H1 (cell line): Measurements from ENCODE around the gene HNRNPA3. TPM values are rescaled to one million over a fixed set of nuclear protein-coding genes. Genes with fewer than 3 reads are reported as not detected.

Source experiments
- BACH1 ChIP-seq: IDR thresholded peaks from 2 replicates; pipeline ENCODE4 v1.6.1; 2012; ENCODE audit warnings: low read length, improper control_type of control experiment
- CHD1 ChIP-seq: IDR thresholded peaks from 2 replicates; pipeline ENCODE4 v1.6.1; 2012; ENCODE audit warnings: low read depth, low read length, improper control_type of control experiment
- EP300 ChIP-seq, 2 experiments: IDR thresholded peaks; 1 replicate in 1 of 2; 2 replicates in 1 of 2; pipeline ENCODE4 v1.6.1; 2011 to 2012; ENCODE audit warnings: low read depth in 2 of 2, low read length in 2 of 2, mild to moderate bottlenecking in 2 of 2, borderline replicate concordance in 1 of 2, inconsistent platforms in 1 of 2, moderate library complexity in 1 of 2
- RXRA ChIP-seq: IDR thresholded peaks from 2 replicates; pipeline ENCODE4 v1.6.1; 2011; ENCODE audit warnings: low read depth, mild to moderate bottlenecking, low read length, moderate library complexity; ENCODE audit not compliant: insufficient read depth
- SAP30 ChIP-seq: fragments of 300-600 bp; sonication (generic); IDR thresholded peaks from 2 replicates; pipeline ENCODE4 v1.7.1; 2012; ENCODE audit warnings: low read length, moderate library complexity, mild to moderate bottlenecking, inconsistent platforms; ENCODE audit not compliant: insufficient read depth, insufficient replicate concordance
- SIX5 ChIP-seq: IDR thresholded peaks from 2 replicates; pipeline ENCODE4 v1.6.1; 2011; ENCODE audit warnings: mild to moderate bottlenecking, low read depth, low read length
- SP4 ChIP-seq: IDR thresholded peaks from 2 replicates; pipeline ENCODE4 v1.6.1; 2012; ENCODE audit warnings: low read length, inconsistent platforms
- polyA plus RNA-seq, 7 experiments: library from polyadenylated mRNA; depleted of rRNA in 3 of 7; stranded (reverse) in 5 of 7; unstranded in 2 of 7; fragments of >200 nt in 5 of 7; fragments of 200-250 nt in 2 of 7; gene quantifications; 1 replicate in 5 of 7; 2 replicates in 1 of 7; 4 replicates in 1 of 7; pipeline versions ENCODE4 v1.2.1 to v1.2.3, GENCODE V29; 2011 to 2013; ENCODE audit warnings: missing spikeins in 2 of 7, mixed read lengths in 2 of 7
- total RNA-seq: library from RNA; stranded (reverse); fragmentation: NEBNext Ultra II Directional; extraction: Animal tissue kit (Norgen Biotek cat#: 25700); gene quantifications from 2 replicates; pipeline ENCODE4 v1.2.1, GENCODE V29; 2021
- TF ChIP-seq, protein P1 (sequence below): fragments of 300-600 bp; sonication (generic); IDR thresholded peaks from 2 replicates; pipeline ENCODE4 v1.7.1; 2012; ENCODE audit warnings: low read length, moderate library complexity, mild to moderate bottlenecking, inconsistent platforms; ENCODE audit not compliant: insufficient replicate concordance
- TF ChIP-seq, protein P2 (sequence below): IDR thresholded peaks from 2 replicates; pipeline ENCODE4 v1.6.1; 2011; ENCODE audit warnings: low read length, improper control_type of control experiment
- TF ChIP-seq, protein P3 (sequence below): IDR thresholded peaks from 2 replicates; pipeline ENCODE4 v1.6.1; 2011; ENCODE audit warnings: low read depth, mild to moderate bottlenecking, low read length; ENCODE audit not compliant: insufficient read depth

Gene HNRNPA3
- total and polyA plus RNA-seq, 2 of the 8 experiments (the other 6 are each of a cell fraction or from before 2014, with no cell fraction given) = 66.1 to 408 TPM

DNA sequence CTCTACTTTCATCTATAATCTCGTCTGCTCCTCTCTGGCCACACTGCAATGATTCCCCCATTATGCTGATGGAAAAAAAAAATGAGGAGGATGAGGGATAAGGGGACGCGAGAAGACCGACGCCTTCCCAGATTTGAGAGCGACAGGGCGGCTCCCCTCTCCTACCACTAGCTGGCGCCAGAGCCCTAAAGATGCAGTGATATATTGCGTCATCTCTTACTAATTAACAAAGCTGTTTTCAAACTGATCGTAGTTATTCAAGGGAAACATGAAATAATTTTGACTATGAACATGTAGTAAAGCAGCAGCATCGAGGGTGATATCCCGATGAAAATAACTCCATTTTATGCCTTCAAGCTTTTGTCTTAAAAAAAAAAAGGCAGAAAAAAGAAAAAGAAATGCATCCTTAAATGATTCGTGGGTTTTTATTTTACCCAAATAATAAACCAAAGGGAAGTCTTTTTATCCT lies 48.0 kb upstream of the HNRNPA3 start (continued):
- TF ChIP-seq, protein P1, sequence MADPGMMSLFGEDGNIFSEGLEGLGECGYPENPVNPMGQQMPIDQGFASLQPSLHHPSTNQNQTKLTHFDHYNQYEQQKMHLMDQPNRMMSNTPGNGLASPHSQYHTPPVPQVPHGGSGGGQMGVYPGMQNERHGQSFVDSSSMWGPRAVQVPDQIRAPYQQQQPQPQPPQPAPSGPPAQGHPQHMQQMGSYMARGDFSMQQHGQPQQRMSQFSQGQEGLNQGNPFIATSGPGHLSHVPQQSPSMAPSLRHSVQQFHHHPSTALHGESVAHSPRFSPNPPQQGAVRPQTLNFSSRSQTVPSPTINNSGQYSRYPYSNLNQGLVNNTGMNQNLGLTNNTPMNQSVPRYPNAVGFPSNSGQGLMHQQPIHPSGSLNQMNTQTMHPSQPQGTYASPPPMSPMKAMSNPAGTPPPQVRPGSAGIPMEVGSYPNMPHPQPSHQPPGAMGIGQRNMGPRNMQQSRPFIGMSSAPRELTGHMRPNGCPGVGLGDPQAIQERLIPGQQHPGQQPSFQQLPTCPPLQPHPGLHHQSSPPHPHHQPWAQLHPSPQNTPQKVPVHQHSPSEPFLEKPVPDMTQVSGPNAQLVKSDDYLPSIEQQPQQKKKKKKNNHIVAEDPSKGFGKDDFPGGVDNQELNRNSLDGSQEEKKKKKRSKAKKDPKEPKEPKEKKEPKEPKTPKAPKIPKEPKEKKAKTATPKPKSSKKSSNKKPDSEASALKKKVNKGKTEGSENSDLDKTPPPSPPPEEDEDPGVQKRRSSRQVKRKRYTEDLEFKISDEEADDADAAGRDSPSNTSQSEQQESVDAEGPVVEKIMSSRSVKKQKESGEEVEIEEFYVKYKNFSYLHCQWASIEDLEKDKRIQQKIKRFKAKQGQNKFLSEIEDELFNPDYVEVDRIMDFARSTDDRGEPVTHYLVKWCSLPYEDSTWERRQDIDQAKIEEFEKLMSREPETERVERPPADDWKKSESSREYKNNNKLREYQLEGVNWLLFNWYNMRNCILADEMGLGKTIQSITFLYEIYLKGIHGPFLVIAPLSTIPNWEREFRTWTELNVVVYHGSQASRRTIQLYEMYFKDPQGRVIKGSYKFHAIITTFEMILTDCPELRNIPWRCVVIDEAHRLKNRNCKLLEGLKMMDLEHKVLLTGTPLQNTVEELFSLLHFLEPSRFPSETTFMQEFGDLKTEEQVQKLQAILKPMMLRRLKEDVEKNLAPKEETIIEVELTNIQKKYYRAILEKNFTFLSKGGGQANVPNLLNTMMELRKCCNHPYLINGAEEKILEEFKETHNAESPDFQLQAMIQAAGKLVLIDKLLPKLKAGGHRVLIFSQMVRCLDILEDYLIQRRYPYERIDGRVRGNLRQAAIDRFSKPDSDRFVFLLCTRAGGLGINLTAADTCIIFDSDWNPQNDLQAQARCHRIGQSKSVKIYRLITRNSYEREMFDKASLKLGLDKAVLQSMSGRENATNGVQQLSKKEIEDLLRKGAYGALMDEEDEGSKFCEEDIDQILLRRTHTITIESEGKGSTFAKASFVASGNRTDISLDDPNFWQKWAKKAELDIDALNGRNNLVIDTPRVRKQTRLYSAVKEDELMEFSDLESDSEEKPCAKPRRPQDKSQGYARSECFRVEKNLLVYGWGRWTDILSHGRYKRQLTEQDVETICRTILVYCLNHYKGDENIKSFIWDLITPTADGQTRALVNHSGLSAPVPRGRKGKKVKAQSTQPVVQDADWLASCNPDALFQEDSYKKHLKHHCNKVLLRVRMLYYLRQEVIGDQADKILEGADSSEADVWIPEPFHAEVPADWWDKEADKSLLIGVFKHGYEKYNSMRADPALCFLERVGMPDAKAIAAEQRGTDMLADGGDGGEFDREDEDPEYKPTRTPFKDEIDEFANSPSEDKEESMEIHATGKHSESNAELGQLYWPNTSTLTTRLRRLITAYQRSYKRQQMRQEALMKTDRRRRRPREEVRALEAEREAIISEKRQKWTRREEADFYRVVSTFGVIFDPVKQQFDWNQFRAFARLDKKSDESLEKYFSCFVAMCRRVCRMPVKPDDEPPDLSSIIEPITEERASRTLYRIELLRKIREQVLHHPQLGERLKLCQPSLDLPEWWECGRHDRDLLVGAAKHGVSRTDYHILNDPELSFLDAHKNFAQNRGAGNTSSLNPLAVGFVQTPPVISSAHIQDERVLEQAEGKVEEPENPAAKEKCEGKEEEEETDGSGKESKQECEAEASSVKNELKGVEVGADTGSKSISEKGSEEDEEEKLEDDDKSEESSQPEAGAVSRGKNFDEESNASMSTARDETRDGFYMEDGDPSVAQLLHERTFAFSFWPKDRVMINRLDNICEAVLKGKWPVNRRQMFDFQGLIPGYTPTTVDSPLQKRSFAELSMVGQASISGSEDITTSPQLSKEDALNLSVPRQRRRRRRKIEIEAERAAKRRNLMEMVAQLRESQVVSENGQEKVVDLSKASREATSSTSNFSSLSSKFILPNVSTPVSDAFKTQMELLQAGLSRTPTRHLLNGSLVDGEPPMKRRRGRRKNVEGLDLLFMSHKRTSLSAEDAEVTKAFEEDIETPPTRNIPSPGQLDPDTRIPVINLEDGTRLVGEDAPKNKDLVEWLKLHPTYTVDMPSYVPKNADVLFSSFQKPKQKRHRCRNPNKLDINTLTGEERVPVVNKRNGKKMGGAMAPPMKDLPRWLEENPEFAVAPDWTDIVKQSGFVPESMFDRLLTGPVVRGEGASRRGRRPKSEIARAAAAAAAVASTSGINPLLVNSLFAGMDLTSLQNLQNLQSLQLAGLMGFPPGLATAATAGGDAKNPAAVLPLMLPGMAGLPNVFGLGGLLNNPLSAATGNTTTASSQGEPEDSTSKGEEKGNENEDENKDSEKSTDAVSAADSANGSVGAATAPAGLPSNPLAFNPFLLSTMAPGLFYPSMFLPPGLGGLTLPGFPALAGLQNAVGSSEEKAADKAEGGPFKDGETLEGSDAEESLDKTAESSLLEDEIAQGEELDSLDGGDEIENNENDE = no peak
- TF ChIP-seq BACH1 = no peak
- no peak for TF ChIP-seq EP300 (IDR thresholded peaks at IDR 0.05; ENCODE audit: borderline replicate concordance in 1 of 2, low read depth in 2 of 2, low read length in 2 of 2)
- no peak for TF ChIP-seq SIX5
- TF ChIP-seq, protein P2, sequence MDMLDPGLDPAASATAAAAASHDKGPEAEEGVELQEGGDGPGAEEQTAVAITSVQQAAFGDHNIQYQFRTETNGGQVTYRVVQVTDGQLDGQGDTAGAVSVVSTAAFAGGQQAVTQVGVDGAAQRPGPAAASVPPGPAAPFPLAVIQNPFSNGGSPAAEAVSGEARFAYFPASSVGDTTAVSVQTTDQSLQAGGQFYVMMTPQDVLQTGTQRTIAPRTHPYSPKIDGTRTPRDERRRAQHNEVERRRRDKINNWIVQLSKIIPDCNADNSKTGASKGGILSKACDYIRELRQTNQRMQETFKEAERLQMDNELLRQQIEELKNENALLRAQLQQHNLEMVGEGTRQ = no peak
- no peak for TF ChIP-seq SP4
- TF ChIP-seq, protein P3, sequence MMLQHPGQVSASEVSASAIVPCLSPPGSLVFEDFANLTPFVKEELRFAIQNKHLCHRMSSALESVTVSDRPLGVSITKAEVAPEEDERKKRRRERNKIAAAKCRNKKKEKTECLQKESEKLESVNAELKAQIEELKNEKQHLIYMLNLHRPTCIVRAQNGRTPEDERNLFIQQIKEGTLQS = peak; percentile 99
- TF ChIP-seq RXRA = no peak
- no peak for TF ChIP-seq SAP30
- no peak for TF ChIP-seq CHD1
